ENCODE results near the gene SLC13A1.

The SLC13A1 gene

DNA sequence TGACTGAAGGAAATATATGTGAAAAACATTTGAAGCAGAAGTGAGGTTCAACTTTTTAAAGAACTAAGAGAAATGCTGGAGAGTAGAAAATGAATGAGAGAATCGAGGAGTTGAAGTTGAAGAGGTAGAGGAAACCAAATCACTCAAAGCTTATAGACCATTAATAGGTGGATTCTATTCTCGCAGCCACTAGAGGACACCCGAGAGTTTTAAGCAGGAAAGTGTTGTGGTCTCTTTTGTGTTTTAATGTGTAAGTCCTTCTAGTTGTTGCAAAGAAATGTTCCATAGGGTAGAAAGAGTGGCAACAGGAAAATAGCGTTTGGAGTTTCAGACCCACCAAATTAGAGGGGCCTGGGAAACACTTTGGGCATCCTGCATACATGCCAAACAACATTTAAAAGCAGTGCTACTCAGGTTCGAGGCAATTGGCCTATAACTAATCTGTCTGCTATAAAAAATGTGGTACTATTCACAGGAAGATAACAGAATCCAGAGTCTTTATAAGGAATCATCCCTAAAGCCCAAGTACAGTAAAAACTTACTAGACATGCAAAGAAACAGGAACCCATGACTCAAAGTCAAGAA lies 129.0 kb downstream of the SLC13A1 start:
- DNase-seq (ENCODE audit: insufficient read length) (no peak), FAIRE-seq (no peak)
- no peak for TF ChIP-seq TAF1 (IDR thresholded peaks at IDR 0.05; ENCODE audit: borderline replicate concordance, low read depth, low read length)

DNA sequence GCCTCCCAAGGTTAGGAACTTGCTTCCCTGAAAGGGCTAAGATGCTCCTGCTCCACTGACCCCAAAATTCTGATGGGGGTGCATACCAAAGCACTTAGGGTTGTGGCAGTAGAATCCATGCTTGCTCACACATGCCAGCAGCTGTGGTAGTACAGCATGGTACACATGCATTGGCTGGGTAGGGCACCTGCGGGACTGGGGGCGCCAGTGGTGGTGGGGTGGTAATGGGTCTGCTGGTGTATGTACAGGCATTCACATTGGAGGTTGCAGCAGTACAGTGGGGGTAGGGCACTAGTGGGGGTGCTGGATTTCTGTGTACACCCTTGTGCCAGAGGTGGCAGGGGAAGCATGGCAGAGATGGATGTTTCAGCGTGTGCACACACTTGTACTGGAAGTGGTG lies 132.0 kb downstream of the SLC13A1 start:
- no peak for TF ChIP-seq POLR2AphosphoS5 (IDR thresholded peaks at IDR 0.05; ENCODE audit: low read depth, low read length)
- no peak for TF ChIP-seq TAF1 (IDR thresholded peaks at IDR 0.05; ENCODE audit: borderline replicate concordance, low read depth, low read length)
- TF ChIP-seq POLR2A (IDR thresholded peaks at IDR 0.05; ENCODE audit: low read depth, low read length) = no peak
- no peak for FAIRE-seq
- no peak for DNase-seq (ENCODE audit: insufficient read length)
